Suppressor macrophage treated with lipopolysaccharide for 4 hours (primary cell): ENCODE measurements around the gene POP4.
A peak's percentile ranks its signal among the peaks of the same experiment; 100 is the strongest.
"Not testable (repeated sequence)": the region's sequence is repeated elsewhere in the genome, so short reads cannot be mapped to it uniquely, and the experiment has no call there.

Experiments
- DNase-seq: peaks from one replicate; pipeline ENCODE4 v3.0.0-alpha.2; 2020

Gene POP4, protein sequence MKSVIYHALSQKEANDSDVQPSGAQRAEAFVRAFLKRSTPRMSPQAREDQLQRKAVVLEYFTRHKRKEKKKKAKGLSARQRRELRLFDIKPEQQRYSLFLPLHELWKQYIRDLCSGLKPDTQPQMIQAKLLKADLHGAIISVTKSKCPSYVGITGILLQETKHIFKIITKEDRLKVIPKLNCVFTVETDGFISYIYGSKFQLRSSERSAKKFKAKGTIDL

GRCh38 chr19:29605653-29606419 is at the start of gene POP4:
Gene POP4, plus strand, starts transcription at chr19:29606283. Its CDS starts 36 bp downstream, at chr19:29606319.
- peak; percentile 99 for DNase-seq

DNA sequence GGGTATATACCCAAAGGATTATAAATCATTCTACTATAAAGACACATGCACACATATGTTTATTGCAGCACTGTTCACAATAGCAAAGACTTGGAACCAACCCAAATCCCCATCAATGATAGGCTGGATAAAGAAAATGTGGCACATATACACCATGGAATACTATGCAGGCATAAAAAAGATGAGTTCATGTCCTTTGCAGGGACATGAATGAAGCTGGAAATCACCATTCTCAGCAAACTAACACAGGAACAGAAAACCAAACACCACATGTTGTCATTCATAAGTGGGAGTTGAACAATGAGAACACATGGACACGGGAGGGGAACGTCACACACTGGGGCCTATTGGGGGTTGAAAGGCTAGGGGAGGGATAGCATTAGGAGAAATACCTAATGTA is 47.0 kb upstream of the POP4 start:
- not testable (repeated sequence) for DNase-seq

DNA sequence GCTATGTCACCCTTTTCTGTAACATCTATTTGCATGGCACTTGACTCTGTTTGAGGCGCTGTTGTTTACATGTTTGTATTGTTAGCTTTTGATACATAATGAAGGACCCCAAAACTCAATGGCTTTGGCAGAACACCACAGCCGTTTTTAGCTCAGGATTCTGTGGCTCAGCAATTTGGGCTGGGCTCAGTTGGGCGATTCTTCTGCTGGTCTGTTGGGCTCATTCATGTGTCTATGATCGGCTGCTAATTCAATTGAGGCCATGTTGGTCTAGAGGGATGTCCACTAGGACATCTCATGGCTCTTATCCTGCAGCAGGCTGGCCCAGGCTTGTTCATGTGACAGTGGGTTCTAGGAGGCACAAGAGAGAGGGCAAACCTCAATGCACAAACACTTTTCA is 46.3 kb upstream of the POP4 start:
- DNase-seq, result no peak

- DNase-seq, result no peak
These were observed 45.6 kb upstream of the POP4 start for GRCh38 chr19:29560313-29561075.

DNA sequence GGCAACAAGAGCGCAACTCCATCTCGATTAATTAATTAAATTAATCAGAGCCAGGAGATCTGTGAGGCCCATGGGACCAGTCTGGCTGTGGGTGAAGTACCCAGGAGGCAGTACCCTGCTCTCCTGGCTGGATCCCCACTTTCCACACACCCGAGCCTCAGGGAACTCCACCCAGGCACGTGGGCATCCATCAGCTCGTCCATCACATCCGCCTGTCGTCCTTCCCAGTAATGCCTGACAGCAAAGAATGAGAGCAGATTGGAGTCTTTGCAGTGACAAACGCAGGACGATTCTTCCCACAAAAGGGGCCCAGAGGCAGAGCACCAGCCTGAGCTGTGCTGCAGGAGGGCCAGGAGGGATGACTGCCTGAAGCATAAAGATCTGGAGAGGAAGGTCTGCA is 44.5 kb upstream of the POP4 start:
- DNase-seq, result no peak

DNA sequence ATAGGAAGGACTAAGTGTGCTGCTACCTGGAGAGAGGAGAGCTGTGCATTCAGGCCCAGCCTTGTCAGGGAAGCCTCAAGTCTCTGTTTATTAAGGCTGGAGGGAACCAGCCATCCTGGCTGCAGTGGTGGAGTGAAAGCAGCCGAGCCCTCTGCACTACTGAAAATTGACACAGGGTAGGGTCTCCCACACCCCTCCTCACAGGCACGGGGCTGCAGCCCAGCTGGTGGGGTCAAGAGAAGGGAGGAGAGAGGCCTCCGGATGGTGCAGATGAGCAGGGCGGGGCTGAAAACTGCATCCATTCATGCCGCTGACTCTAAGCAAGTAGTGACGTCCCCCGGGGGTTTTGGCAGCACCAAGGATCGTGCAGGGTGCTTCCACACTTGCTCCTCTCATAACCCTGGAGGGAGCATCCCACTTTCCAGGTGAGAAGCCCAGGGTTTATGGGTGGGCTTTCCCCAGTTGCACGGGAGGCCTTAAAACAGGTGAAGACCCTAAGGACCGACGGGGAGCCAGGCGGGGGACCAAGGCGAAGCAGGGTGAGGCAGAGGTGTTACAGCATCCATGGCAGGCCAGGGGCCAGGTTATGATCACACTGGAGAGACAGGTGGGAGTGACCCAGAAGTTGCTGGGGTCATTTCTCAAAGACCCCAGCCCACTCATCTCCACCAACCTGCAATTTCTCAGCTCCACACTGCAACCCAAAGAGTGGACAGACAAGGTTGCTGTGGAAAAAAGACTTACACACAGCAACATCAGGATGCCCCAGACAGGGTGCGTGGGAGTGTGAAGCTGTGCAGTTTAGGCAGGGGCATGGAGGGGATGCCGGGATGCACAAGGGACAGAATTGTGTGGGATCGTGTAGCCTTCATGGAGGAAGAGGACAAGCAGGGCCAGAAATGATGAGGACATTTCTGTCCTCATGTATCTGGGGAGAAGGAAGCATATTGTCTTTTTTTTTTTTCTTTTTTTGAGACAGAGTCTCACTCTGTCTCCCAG is 43.5 kb upstream of the POP4 start:
- no peak for DNase-seq

DNA sequence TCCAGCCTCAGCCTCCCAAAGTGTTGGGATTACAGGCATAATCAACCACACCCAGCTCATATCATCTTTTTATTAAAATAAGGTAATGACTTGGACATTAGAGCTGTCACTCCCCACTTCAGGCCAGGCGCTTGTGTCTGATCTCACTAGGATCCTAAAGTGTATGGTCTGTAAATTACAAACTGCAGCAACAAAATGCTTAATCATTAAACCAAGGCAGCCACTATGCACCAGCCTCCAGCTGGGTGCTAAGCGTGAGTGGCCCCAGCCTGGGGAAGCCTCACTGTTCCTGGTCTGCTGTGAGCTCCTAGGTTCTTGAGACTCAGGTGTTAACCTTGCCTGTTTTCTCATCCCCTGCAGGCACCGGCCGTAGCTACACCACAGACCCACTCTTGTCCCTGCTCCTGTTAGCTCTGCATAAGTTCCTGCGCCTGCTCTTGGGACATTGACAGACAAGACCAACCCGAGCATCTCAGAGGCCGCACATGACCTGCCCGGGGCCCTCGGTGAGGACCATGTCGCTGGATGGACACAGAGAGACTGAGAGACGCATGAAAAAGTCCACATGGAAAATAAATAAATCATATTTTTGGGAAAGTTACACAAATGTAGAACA is 42.5 kb upstream of the POP4 start:
- no peak for DNase-seq

DNA sequence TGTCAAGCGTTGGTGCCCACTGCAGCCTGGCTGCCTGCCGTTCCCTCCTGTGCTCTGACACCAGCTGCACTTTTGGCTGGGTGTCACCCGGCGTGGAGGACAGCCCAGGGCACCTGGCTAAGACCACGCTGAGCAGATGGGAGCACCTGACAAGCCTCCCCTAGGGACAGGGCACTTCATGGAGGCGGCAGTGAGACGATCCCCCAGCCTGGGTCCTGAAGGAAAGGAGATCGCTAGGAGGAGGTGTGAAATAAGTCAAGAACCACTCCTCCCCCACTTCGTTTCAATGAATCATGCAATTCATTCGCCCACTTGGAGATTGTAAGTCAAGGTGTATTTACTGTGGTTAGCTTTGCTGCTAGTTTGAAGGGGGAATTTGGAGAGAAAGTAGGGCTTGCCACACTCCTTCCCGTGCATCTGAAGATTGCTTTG is 41.5 kb upstream of the POP4 start:
- no peak for DNase-seq

DNA sequence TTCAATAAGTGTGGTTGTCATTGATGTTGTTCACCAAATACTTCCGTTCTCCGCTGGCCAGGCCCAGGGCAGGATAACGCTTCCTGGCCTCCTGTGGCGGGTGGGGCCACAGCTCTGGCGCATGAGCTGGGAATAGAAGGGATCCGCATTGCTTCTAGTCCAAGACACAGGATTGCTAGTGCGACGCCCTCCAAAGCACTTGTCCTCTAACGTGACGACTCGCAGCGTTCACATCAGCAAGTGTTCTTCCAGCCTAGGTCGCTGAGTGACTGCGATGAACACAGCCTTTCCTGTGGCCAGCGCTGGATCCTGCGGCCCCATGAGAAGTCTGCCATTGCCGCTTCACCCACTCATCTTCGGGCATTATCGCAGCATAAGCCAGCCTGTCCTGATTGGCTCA is 40.9 kb upstream of the POP4 start:
- no peak for DNase-seq

GRCh38 chr19:29566496-29567054 is 39.5 kb upstream of the POP4 start:
- DNase-seq, result no peak

DNA sequence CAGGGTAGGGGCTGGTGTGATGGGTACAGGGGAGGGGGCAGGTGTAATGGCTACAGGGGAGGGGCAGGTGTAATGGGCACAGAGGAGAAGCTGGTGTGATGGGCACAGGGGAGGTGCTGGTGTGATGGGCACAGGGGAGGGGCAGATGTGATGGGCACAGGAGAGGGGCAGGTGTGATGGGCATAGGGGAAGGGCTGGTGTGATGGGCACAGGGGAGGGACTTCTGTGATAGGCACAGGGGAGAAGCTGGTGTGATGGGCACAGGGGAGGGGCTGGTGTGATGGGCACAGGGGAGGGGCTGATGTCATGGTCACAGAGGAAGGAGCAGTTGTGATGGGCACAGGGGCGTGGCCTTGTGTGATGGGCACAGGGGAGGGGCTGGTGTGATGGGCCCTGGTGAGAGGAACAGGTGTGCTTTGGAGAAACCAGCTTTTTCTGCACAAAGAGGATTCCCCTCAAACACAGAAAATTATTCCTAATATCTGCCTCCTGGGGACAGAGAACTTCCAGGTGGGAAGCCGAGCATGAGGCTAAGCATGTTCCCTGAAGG is 38.6 kb upstream of the POP4 start:
- DNase-seq, result no peak

- DNase-seq, result no peak
These were observed 37.8 kb upstream of the POP4 start for GRCh38 chr19:29568036-29569025.

DNA sequence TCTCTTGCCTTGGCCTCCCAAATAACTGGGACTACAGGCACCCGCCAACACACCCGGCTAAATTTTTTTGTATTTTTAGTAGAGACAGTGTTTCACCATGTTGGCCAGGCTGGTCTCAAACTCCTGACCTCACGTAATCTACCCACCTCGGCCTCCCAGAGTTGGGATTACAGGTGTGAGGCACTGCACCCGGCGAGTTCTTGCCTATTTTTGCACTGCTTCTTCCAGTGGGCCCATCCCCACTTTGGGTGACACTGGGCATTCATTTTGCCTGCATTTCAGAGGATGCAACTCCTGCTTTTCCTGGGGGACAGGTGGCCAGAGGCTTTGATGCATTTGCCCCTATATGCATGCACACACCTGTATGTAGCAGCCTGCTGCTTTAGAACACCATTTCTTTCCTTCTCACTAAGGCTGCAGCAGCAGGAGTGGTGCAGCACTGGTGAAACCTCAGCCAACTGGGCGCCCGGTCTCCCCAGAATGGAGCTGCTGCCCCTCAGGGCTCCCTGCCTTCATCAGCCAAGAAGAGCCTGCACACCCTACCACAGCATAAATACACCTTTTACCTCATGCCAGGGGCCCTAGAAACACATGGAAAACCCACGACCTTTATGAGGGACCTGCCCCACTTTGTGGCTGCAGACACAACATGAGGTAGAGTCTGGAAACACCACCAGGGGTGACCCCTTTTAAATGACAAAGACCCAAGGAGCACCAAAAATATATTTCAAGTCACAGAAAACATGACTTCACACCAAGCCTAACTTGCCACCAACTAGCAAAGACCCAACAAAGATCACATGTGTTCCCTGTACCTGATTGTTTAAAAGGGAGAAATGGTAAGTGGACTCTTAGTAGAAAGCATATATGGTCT is 36.8 kb upstream of the POP4 start:
- DNase-seq, result no peak

GRCh38 chr19:29571181-29571580 is 34.9 kb upstream of the POP4 start:
- no peak for DNase-seq

DNA sequence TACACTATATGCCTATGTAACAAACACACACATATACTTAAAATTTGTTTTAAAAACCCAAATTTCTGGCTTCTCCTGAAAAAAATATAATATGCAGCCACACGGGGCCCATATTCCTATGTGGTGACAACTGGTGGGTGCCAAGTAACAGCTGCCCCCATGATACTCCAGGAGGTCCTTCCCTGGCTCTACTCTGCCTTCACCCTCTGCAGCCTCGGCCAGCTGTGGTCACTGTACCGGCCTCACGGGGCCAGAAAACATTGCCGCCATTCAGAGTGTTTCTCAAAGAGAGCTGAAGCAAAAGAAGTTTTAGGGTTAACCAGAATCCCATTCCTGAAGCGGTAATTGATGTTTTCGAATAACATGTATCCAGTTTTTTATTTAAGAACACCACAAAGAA is 32.6 kb upstream of the POP4 start:
- DNase-seq, result no peak

- no peak for DNase-seq
These were observed 31.6 kb upstream of the POP4 start for GRCh38 chr19:29574510-29574909.

DNA sequence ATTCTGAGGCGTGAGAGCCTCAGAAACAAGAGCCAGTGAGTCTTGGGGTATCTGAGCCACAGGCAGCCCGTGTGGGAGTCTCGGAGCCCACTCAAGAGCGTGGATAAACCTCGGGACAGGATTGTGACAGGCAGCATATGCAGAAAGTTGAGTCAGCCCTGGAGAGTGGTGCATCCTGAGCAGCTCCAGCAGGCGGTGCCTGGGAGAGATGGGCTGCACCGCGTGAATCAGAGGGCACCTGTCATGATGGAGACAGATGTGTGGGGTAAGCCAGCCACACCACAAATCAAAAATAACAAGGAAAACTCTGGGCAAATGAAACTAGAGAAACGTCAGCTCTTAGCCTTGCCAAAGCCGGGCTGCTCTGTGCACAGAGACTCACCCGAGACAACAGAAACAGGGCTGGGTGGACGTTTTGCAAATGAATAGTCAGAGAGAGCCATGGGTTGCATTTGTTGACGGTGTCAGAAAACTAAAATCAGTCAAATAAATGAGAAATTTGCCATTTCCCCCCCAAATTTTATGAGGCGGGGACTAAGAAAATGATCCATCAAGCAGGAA is 30.0 kb upstream of the POP4 start:
- peak; percentile 32 for DNase-seq

DNA sequence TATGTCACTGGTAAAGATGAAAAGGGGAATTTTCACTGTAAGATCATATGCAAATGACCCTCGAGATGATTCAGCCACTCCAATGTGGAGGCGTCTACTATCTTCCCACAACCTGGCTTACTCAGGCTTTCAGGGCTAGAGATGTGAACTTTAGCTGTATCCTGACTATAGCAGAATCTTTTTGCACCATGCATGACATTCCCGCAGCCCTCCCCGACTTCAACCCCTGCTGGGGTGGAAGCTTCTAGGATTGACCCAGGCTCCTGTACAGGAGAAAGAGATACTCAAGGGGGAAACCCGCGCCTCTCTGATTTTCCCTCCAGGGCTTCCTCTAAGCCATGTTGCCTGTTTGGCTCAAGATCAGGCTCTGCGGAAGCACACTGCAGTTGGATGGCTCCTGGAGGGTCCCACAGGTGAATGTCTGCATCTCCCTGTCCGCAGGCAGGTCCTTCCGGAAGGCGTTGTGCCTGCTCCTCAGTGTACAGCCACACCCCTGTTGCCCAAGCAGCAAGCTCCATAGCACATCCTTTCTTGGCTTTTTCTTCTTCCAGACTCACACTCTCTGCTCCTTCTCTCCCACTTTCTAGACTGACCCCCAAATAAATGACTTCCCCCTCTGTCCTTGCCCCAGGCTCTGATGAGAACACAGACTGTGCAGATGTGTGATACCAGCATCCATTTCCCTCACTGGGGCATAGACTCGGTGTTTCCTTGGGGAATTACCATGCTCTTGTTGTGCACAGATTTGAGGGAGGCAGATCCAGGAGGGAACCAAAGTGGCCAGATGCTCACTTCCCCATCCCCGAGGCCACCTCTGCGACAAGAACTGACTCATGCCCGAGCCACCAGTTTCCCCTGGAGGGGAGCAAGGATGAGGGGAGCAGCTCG is 29.1 kb upstream of the POP4 start:
- DNase-seq, result peak; percentile 77
